Ovary (tissue), 3 donors: ENCODE results near the gene NTRK3.

ENCODE experiments used
- POLR2A ChIP-seq: fragments of 450-650 bp; IDR thresholded peaks from one replicate; pipeline ENCODE4 v1.6.1; 2017; ENCODE audit warnings: antibody characterized with exemption, mild to moderate bottlenecking, moderate library complexity
- TF ChIP-seq, protein P1 (sequence below), 3 donors: fragments of 450-650 bp in 2 of 3; fragments of 200-600 bp in 1 of 3; IDR thresholded peaks; one replicate each; pipeline versions ENCODE4 v1.5.1 to v1.8.0; 2016 to 2022; ENCODE audit warnings: antibody characterized with exemption in 3 of 3, mild to moderate bottlenecking in 1 of 3
- donor health status: DM: no; HTN: no; CAD: no.

DNA sequence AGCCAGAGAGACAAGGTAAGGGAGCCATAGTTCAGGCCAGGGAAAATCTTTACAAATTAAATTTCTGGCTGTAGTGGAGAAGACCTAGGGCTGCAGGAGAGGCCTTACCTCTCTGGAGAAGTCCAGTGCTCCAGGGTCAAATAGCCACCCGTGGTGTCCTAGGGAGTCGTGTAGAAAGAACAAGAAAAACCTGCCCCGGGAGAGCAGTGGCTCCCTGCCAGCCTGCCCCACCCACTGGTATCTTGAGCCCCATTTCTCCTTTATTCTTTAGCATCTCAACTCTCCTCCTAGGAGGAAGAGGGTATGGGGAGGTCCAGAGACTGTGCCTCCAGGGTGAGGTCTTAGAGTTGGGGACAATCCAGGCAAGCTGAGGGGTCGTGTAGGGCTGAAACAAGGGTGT is 32.1 kb upstream of the NTRK3 start:
- no peak for TF ChIP-seq POLR2A
- TF ChIP-seq, protein P1, sequence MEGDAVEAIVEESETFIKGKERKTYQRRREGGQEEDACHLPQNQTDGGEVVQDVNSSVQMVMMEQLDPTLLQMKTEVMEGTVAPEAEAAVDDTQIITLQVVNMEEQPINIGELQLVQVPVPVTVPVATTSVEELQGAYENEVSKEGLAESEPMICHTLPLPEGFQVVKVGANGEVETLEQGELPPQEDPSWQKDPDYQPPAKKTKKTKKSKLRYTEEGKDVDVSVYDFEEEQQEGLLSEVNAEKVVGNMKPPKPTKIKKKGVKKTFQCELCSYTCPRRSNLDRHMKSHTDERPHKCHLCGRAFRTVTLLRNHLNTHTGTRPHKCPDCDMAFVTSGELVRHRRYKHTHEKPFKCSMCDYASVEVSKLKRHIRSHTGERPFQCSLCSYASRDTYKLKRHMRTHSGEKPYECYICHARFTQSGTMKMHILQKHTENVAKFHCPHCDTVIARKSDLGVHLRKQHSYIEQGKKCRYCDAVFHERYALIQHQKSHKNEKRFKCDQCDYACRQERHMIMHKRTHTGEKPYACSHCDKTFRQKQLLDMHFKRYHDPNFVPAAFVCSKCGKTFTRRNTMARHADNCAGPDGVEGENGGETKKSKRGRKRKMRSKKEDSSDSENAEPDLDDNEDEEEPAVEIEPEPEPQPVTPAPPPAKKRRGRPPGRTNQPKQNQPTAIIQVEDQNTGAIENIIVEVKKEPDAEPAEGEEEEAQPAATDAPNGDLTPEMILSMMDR (IDR thresholded peaks at IDR 0.05) = no peak
